Measurements from ENCODE around the gene DHX9. TPM values are rescaled to one million over a fixed set of nuclear protein-coding genes. Genes with fewer than 3 reads are reported as not detected.

DHX9 gene
- total and polyA plus RNA-seq, 9 of the 15 experiments (the other 6 are each of a cell fraction or from before 2014, with no cell fraction given) = 100 to 409 (median 294) TPM

DNA sequence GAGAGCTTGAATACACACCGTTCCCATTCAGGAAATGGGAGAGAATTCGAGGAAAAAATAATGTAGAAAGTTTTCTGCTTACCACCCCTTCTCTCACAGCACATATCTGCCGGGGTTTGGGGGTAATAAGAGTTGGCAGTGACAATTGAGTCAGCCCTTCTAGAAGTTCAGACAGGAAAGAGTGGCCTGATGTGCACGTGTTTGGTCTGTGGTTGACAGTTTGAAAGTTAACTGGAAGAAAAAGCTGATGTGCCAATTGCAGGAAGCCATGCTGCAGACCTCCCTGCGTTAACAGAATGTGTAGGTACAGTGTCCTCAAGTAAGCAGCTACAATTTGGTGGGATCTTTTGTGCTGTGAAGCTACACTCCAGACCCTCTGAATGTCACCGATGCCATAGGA lies 50.9 kb downstream of the DHX9 start:
- no peaks in the 10 kb centered on the region for H3K27me3 ChIP-seq (ENCODE audit: control insufficient read depth in 2 of 2, insufficient read depth in 2 of 2, low read length in 2 of 2)
- peaks cover 8% of the 10 kb centered on the region; the same call in 1 of the 2 replicates for H4K20me1 ChIP-seq (replicated peaks; ENCODE audit: control insufficient read depth, insufficient read depth, low read length)
- ChIA-PET CTCF (ENCODE audit: low intra/inter-chr PET ratio) (no interaction called here), POLR2A (interaction anchor here (0.7 to 3.6 kb wide), 8 partner anchors 9 to 88 kb away, joined by 3 to 19 read pairs (median 4); no protein-coding TSS in a partner anchor)
- no peak overlapping the region for H3K9ac ChIP-seq (ENCODE audit: insufficient read depth in 1 of 2, low read depth in 2 of 2, low read length in 2 of 2)
- ATAC-seq (peak; percentile 21), FAIRE-seq (no peak), DNase-seq (ENCODE audit: extremely low read depth in 1 of 4, low spot score in 3 of 4) (peak in 2 of 4 experiments; percentile 16 to 24)
- intact Hi-C loops (cut with micrococcal nuclease) (loop anchor here (5.0 kb wide), 1 partner anchor 38 kb away; no protein-coding TSS in a partner anchor), in situ Hi-C loops (cut with MboI) (no loop called here)
- TF ChIP-seq NR3C1 (CRISPR knock-in tag; IDR thresholded peaks at IDR 0.05) (no peak), DACH1 (IDR thresholded peaks at IDR 0.05; ENCODE audit: partially characterized antibody) (no peak), L3MBTL2 (IDR thresholded peaks at IDR 0.05) (peak; percentile 44)
- TSS peak; percentile 3 for BruUV-seq (replicated peaks)
- no peak overlapping the region for H3K27ac ChIP-seq (ENCODE audit: extremely low read depth, low read depth, low read length)
- no peaks in the 10 kb centered on the region for H3K4me1 ChIP-seq (replicated peaks in 1 of 2; ENCODE audit: control insufficient read depth in 2 of 2, insufficient read depth in 2 of 2, low read length in 2 of 2)
- WGBS (ENCODE audit: insufficient coverage, low coverage, missing lambda C conversion rate) = 47% methylated on average over 6 of the region's 6 CpGs
- no peak overlapping the region for H2AFZ ChIP-seq (ENCODE audit: low read depth, low read length)
- H3K79me2 ChIP-seq (ENCODE audit: control insufficient read depth, insufficient read depth, low read length) = no peaks in the 10 kb centered on the region
- H3K4me3 ChIP-seq = no peak overlapping the region
- H3K36me3 ChIP-seq (ENCODE audit: control insufficient read depth, insufficient read depth, low read length) = peaks cover 42% of the 10 kb centered on the region
- H3K9me1 ChIP-seq (ENCODE audit: control insufficient read depth, insufficient read depth, low read length) = no peaks in the 10 kb centered on the region
- H3K4me2 ChIP-seq (ENCODE audit: insufficient read depth, low read length) = no peak overlapping the region
- H3K9me3 ChIP-seq (replicated peaks; ENCODE audit: control insufficient read depth, insufficient read depth, low read depth, low read length) = no peaks in the 10 kb centered on the region

DNA sequence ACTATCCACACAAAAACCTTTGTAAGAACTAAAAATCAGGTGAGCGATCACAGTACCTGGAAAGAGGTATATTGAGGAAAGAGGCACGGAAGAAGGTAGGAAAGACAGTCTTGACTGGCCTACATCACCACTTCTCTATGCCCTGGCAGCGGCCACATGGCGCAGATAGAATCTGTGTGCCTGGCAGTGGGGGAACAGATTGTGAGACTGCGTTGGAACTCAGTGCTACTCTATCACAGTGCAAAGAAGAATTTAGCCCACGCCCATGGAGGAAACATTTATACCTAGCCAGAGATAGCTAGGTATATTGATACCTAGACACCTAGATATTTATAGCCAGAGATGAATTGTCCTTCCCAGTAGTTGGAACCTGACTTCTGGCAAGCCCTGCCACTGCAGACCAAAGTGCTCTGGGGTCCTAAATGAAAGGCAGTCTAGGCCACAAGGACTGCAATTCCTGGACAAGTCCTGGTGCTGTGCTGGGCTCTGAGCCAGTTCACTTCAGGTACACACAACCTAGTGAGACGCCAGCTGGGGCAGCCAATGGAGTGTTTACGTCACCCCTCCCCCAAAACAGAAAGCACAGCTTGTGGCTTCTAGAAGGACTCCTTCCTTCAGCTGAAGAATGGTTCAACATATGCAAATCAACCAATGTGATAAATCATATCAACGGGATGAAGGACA lies 51.9 kb downstream of the DHX9 start:
- no peaks in the 10 kb centered on the region for H3K79me2 ChIP-seq (ENCODE audit: control insufficient read depth, insufficient read depth, low read length)
- intact Hi-C loops (cut with micrococcal nuclease) = no loop called here
- H3K4me3 ChIP-seq = no peak overlapping the region
- H2AFZ ChIP-seq (ENCODE audit: low read depth, low read length) = no peak overlapping the region
- no peak overlapping the region for H3K27ac ChIP-seq (ENCODE audit: extremely low read depth, low read depth, low read length)
- H3K9ac ChIP-seq (ENCODE audit: insufficient read depth in 1 of 2, low read depth in 2 of 2, low read length in 2 of 2) = no peak overlapping the region
- BruUV-seq (replicated peaks) = no TSS peak
- DNase-seq (ENCODE audit: extremely low read depth in 1 of 4, low spot score in 3 of 4) (no peak), FAIRE-seq (no peak), ATAC-seq (no peak)
- no peaks in the 10 kb centered on the region for H3K9me3 ChIP-seq (replicated peaks; ENCODE audit: control insufficient read depth, insufficient read depth, low read depth, low read length)
- H3K4me2 ChIP-seq (ENCODE audit: insufficient read depth, low read length) = no peak overlapping the region
- H3K4me1 ChIP-seq (replicated peaks in 1 of 2; ENCODE audit: control insufficient read depth in 2 of 2, insufficient read depth in 2 of 2, low read length in 2 of 2) = no peaks in the 10 kb centered on the region
- H4K20me1 ChIP-seq (replicated peaks; ENCODE audit: control insufficient read depth, insufficient read depth, low read length) = peaks cover 8% of the 10 kb centered on the region; the same call in 1 of the 2 replicates
- H3K9me1 ChIP-seq (ENCODE audit: control insufficient read depth, insufficient read depth, low read length) = no peaks in the 10 kb centered on the region
- POLR2A ChIA-PET = interaction anchor here (0.7 to 3.6 kb wide), 3 partner anchors 8 to 89 kb away, joined by 3 to 19 read pairs (median 3); no protein-coding TSS in a partner anchor
- no peaks in the 10 kb centered on the region for H3K27me3 ChIP-seq (ENCODE audit: control insufficient read depth in 2 of 2, insufficient read depth in 2 of 2, low read length in 2 of 2)
- 58% methylated on average over 9 of the region's 9 CpGs for WGBS (ENCODE audit: insufficient coverage, low coverage, missing lambda C conversion rate)
- in situ Hi-C loops (cut with MboI) = no loop called here
- CTCF ChIA-PET (ENCODE audit: low intra/inter-chr PET ratio) = no interaction called here
- peaks cover 32% of the 10 kb centered on the region for H3K36me3 ChIP-seq (ENCODE audit: control insufficient read depth, insufficient read depth, low read length)
- TF ChIP-seq, protein P1, sequence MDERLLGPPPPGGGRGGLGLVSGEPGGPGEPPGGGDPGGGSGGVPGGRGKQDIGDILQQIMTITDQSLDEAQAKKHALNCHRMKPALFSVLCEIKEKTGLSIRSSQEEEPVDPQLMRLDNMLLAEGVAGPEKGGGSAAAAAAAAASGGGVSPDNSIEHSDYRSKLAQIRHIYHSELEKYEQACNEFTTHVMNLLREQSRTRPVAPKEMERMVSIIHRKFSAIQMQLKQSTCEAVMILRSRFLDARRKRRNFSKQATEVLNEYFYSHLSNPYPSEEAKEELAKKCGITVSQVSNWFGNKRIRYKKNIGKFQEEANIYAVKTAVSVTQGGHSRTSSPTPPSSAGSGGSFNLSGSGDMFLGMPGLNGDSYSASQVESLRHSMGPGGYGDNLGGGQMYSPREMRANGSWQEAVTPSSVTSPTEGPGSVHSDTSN (CRISPR knock-in tag; IDR thresholded peaks at IDR 0.05; ENCODE audit: low read depth) = no peak
- TF ChIP-seq, protein P1 (tag; conservative IDR thresholded peaks at IDR 0.05; ENCODE audit: low read depth) = 0 out of 2 replicates have a peak, but pooled peaks have one; percentile 22
- no peak for TF ChIP-seq MTA1 (IDR thresholded peaks at IDR 0.05; ENCODE audit: borderline replicate concordance)
- no peak for TF ChIP-seq GTF2F1 (IDR thresholded peaks at IDR 0.05; ENCODE audit: low read depth, low read length)
- peak; percentile 14 for TF ChIP-seq MEIS2 (IDR thresholded peaks at IDR 0.05; ENCODE audit: partially characterized antibody)
- TF ChIP-seq SMAD4 (CRISPR knock-in tag; conservative IDR thresholded peaks at IDR 0.05) = no peak
- no peak for TF ChIP-seq POLR2H (tag; IDR thresholded peaks at IDR 0.05; ENCODE audit: low read depth)
- TF ChIP-seq MAFK (IDR thresholded peaks at IDR 0.05; ENCODE audit: low read length) = no peak
- no peak for TF ChIP-seq RFX7 (CRISPR knock-in tag; IDR thresholded peaks at IDR 0.05)
- TF ChIP-seq, protein P2, sequence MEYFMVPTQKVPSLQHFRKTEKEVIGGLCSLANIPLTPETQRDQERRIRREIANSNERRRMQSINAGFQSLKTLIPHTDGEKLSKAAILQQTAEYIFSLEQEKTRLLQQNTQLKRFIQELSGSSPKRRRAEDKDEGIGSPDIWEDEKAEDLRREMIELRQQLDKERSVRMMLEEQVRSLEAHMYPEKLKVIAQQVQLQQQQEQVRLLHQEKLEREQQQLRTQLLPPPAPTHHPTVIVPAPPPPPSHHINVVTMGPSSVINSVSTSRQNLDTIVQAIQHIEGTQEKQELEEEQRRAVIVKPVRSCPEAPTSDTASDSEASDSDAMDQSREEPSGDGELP (CRISPR knock-in tag; IDR thresholded peaks at IDR 0.05; ENCODE audit: borderline replicate concordance) = 0 out of 2 replicates have a peak, but pooled peaks have one; percentile 26

Data from K562 (cell line).